HG03196 (cell line): Measurements from ENCODE around the gene C1QTNF1.
A peak's percentile ranks its signal among the peaks of the same experiment; 100 is the strongest.
"Not testable (repeated sequence)": the region's sequence is repeated elsewhere in the genome, so short reads cannot be mapped to it uniquely, and the experiment has no call there.

ENCODE experiments used
- ATAC-seq: cut with Tn5 transposase; IDR thresholded peaks from one replicate; pipeline ENCODE4 v1.9.1; 2021; ENCODE audit not compliant: unreplicated experiment

The C1QTNF1 gene

GRCh38 chr17:79051306-79051705 is 27.3 kb downstream of the C1QTNF1 start:
- no peak for ATAC-seq

- ATAC-seq: no peak
Measured at GRCh38 chr17:79052131-79052530, 28.2 kb downstream of the C1QTNF1 start.

GRCh38 chr17:79053251-79053925 is 29.4 kb downstream of the C1QTNF1 start:
- ATAC-seq: no peak

- no peak for ATAC-seq
Measured at GRCh38 chr17:79054200-79054960, 30.4 kb downstream of the C1QTNF1 start.

- ATAC-seq: no peak
Measured at GRCh38 chr17:79055197-79055596, 31.2 kb downstream of the C1QTNF1 start.

- no peak for ATAC-seq
Measured at GRCh38 chr17:79057737-79058385, 33.9 kb downstream of the C1QTNF1 start.

- ATAC-seq: no peak
Measured at GRCh38 chr17:79062691-79063090, 38.7 kb downstream of the C1QTNF1 start.

- ATAC-seq: no peak
Measured at GRCh38 chr17:79064026-79064425, 40.1 kb downstream of the C1QTNF1 start.

GRCh38 chr17:79065105-79065670 is 41.2 kb downstream of the C1QTNF1 start:
- ATAC-seq: no peak

GRCh38 chr17:79066963-79067362 is 43.0 kb downstream of the C1QTNF1 start:
- no peak for ATAC-seq

- ATAC-seq: no peak
Measured at GRCh38 chr17:79070266-79070880, 46.4 kb downstream of the C1QTNF1 start.

GRCh38 chr17:79071161-79071740 is 47.3 kb downstream of the C1QTNF1 start:
- no peak for ATAC-seq

- ATAC-seq: no peak
Measured at GRCh38 chr17:79072544-79072943, 48.6 kb downstream of the C1QTNF1 start.

GRCh38 chr17:79073016-79073705 is 49.2 kb downstream of the C1QTNF1 start:
- ATAC-seq: no peak

GRCh38 chr17:79073706-79074088 is 49.7 kb downstream of the C1QTNF1 start:
- no peak for ATAC-seq

GRCh38 chr17:79074121-79074648 is 50.2 kb downstream of the C1QTNF1 start:
- ATAC-seq: not testable (repeated sequence)

GRCh38 chr17:79074649-79075445 is 50.9 kb downstream of the C1QTNF1 start, which contains the start of gene ENGASE:
Gene ENGASE, plus strand, starts transcription at chr17:79074824. Its CDS starts 121 bp downstream, at chr17:79074945.
- peak; percentile 87 for ATAC-seq

- ATAC-seq: no peak
Measured at GRCh38 chr17:79075446-79075750, 51.4 kb downstream of the C1QTNF1 start.

- ATAC-seq: no peak
Measured at GRCh38 chr17:79075861-79076406, 52.0 kb downstream of the C1QTNF1 start.
